Psoas muscle (tissue), 8 donors: ENCODE measurements around the gene PPM1H. TPM values are rescaled to one million over a fixed set of nuclear protein-coding genes. Genes with fewer than 3 reads are reported as not detected.

Experiments
- ATAC-seq, 4 donors: fragments of 200-7000 bp; cut with Tn5 transposase; one replicate each; pipeline ENCODE4 v1.9.1; 2020; ENCODE audit warnings: moderate library complexity in 3 of 4, mild to moderate bottlenecking in 2 of 4
- DNase-seq, 2 donors: peaks; one replicate each; pipeline ENCODE4 v3.0.0-alpha.2; 2020
- H3K27ac ChIP-seq: fragments of 200-600 bp; one replicate; pipeline ENCODE4 v1.8.0; 2022
- H3K27me3 ChIP-seq, 3 donors: fragments of 200-600 bp in 1 of 3; one replicate each; pipeline versions ENCODE4 v1.6.1 to v1.8.0; 2013 to 2022; ENCODE audit warnings: low read length in 2 of 3, mild to moderate bottlenecking in 2 of 3, moderate library complexity in 1 of 3; ENCODE audit not compliant: insufficient read depth in 3 of 3
- H3K36me3 ChIP-seq, 2 donors: fragments of 200-600 bp in 1 of 2; one replicate each; pipeline versions ENCODE4 v1.6.1 to v1.8.0; 2013 to 2022; ENCODE audit warnings: low read depth in 1 of 2, mild to moderate bottlenecking in 1 of 2, moderate library complexity in 1 of 2; ENCODE audit not compliant: insufficient read depth in 1 of 2
- H3K4me1 ChIP-seq: fragments of 200-600 bp; one replicate; pipeline ENCODE4 v1.8.0; 2022
- H3K4me3 ChIP-seq: fragments of 200-600 bp; one replicate; pipeline ENCODE4 v1.8.0; 2022; ENCODE audit warnings: mild to moderate bottlenecking
- H3K9me3 ChIP-seq: fragments of 200-600 bp; one replicate; pipeline ENCODE4 v1.8.0; 2022
- WGBS, 3 donors: extraction: QIAGEN DNeasy Blood & Tissue Kit; methylation state at CpG; one replicate each; pipeline versions ENCODE4 v1.1.6 to v1.1.7; 2013; 5-methylcytosine and 5-hydroxymethylcytosine counted together
- intact Hi-C, 2 donors: fragments of 100-400 bp; cut with DNase I; formaldehyde crosslinking; loops; one replicate each; pipeline versions ENCODE4 v1.11.0 to v1.14.2; 2022
- polyA plus RNA-seq, 3 donors: library from polyadenylated mRNA; stranded (reverse); fragments of 200-250 nt; gene quantifications; one replicate each; pipeline ENCODE4 v1.2.3, GENCODE V29; 2013
- total RNA-seq, 4 donors: library from RNA; stranded (reverse); fragmentation: NEBNext Ultra II Directional in 2 of 4; extraction: Animal tissue kit (Norgen Biotek cat#: 25700) in 2 of 4; gene quantifications; one replicate each; pipeline versions ENCODE4 v1.2.1 to v1.2.4, GENCODE V29; 2021 to 2023
- TF ChIP-seq, protein P1 (sequence below): fragments of 200-600 bp; IDR thresholded peaks from one replicate; pipeline ENCODE4 v1.8.0; 2022; ENCODE audit warnings: antibody characterized with exemption
- donor health status: healthy with polysubstance abuse.
- donor health status: DM: no; HTN: no; CAD: no; lungs with moderate emphysema.
- donor health status: Bipolar disorder and iron deficiency.
- donor health status: healthy.
- donor health status: DM: yes; HTN: yes; CAD: no.
- donor health status: DM: no; HTN: no; CAD: no.
- donor health status: DM: no; HTN: no; CAD: no.
- donor health status: DM: yes; HTN: yes; CAD: no.

PPM1H gene
- total and polyA plus RNA-seq, 7 donors: 0.65 to 4.3 (median 1.8) TPM

DNA sequence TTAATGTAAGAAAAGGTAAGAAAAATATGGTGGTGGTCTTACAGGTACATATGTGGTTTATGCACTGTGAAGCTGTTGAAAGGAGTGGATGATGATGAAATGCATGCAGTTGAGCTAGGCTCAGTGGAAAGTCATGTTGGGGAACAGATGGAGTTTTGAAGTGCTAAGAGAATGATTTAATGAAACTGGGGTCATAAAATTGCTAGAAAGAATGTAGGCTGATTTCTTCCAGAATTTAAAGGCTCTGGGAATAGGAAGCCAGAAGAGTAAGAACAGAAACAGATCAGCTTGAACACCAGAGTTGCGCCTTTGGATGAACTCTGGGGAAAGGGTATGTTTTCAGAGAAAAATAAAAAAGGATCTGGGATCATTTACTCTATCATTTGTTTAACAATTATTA, 321.9 kb downstream of the PPM1H start:
- Histone ChIP-seq H3K27ac (no peak overlapping the region), H3K4me1 (no peaks in the 10 kb centered on the region), H3K36me3 (peaks cover 0 to 3% of the 10 kb centered on the region in 2 donors), H3K27me3 (no peaks in the 10 kb centered on the region), H3K4me3 (no peak overlapping the region), H3K9me3 (no peaks in the 10 kb centered on the region)
- 85 to 100% (median 95%) methylated on average over 1 of the region's 1 CpG for WGBS, 3 donors
- intact Hi-C loops: no loop called here
- no peak for DNase-seq
- TF ChIP-seq, protein P1, sequence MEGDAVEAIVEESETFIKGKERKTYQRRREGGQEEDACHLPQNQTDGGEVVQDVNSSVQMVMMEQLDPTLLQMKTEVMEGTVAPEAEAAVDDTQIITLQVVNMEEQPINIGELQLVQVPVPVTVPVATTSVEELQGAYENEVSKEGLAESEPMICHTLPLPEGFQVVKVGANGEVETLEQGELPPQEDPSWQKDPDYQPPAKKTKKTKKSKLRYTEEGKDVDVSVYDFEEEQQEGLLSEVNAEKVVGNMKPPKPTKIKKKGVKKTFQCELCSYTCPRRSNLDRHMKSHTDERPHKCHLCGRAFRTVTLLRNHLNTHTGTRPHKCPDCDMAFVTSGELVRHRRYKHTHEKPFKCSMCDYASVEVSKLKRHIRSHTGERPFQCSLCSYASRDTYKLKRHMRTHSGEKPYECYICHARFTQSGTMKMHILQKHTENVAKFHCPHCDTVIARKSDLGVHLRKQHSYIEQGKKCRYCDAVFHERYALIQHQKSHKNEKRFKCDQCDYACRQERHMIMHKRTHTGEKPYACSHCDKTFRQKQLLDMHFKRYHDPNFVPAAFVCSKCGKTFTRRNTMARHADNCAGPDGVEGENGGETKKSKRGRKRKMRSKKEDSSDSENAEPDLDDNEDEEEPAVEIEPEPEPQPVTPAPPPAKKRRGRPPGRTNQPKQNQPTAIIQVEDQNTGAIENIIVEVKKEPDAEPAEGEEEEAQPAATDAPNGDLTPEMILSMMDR: no peak
- ATAC-seq: no peak

DNA sequence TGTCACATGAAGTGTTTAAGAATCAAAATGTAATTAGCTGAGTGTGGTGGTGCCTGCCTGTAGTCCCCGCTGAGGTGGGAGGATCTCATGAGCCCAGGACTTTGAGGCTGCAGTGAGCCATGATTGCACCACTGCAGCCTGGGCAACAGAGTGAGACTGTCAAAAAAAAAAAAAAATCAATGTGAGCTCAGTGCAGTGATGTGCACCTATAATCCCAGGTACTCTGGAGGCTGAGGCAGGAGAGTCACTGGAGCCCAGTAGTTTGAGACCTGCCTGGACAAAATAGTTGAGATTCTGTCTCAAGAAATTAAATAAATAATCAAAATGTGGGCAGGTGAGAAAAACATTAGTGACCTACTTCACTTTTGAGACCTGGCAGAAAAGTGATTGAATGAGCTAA, 328.3 kb downstream of the PPM1H start:
- no peaks in the 10 kb centered on the region for H3K27me3 ChIP-seq
- no peak overlapping the region for H3K4me3 ChIP-seq
- no peak for ATAC-seq
- DNase-seq: no peak
- H3K4me1 ChIP-seq: peaks cover 24% of the 10 kb centered on the region
- 96 to 100% (median 100%) methylated on average over 1 of the region's 1 CpG for WGBS, 3 donors
- TF ChIP-seq, protein P1: no peak
- intact Hi-C loops: no loop called here
- H3K9me3 ChIP-seq: no peaks in the 10 kb centered on the region
- H3K27ac ChIP-seq: no peak overlapping the region
- no peaks in the 10 kb centered on the region for H3K36me3 ChIP-seq

DNA sequence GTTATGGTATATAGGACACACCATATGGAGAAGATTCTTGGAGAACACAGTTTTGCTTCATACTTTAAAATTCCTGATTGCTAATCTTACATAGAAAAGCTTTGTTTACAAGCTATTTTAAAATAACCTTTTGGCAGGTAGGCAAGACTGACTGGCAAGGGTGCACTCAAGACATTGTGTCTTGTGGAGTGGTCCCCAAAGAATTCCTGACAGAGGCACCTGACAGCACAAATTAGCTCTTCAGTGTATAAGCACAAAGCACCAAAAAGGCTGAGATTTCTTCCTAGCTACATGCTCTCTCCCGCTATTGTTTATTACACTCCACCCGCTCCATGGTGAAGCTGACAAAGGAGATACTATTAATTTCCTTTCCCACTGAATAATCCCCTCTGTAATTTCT, 329.0 kb downstream of the PPM1H start:
- Histone ChIP-seq H3K27ac (no peak overlapping the region), H3K27me3 (no peaks in the 10 kb centered on the region), H3K4me1 (peaks cover 24% of the 10 kb centered on the region), H3K36me3 (no peaks in the 10 kb centered on the region), H3K9me3 (no peaks in the 10 kb centered on the region), H3K4me3 (no peak overlapping the region)
- no peak for ATAC-seq
- no peak for DNase-seq
- WGBS, 3 donors: 95 to 96% (median 95%) methylated on average over 2 of the region's 2 CpGs
- intact Hi-C loops: no loop called here
- TF ChIP-seq, protein P1: no peak

DNA sequence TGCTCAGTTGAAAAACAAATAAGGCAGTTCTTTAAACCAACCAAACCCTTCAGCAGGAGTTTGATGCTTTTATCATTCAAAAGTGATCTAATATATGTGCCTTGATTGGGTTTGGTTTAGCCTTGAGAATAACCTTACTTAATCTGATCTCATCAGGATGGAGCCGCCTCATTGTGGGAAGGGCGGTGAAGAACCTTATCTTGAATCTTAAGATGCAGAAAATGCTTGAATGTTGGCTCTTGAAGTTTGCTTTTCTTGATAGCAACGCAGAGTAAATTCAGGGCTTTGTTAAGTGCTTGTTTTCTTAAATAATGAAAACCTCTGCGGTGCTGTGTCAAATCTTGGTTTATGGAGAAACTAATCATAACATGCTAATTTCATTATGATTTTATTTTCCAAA, 330.1 kb downstream of the PPM1H start:
- peak overlapping the region; percentile 90 for H3K4me3 ChIP-seq
- DNase-seq (no peak), ATAC-seq (no peak)
- WGBS, 3 donors: 41 to 45% (median 42%) methylated on average over 4 of the region's 4 CpGs
- no peaks in the 10 kb centered on the region for H3K27me3 ChIP-seq
- peaks cover 24% of the 10 kb centered on the region for H3K4me1 ChIP-seq
- intact Hi-C loops: loop anchor here (5.0 kb wide), 1 partner anchor 187 kb away; no protein-coding TSS in a partner anchor
- no peaks in the 10 kb centered on the region for H3K9me3 ChIP-seq
- no peaks in the 10 kb centered on the region for H3K36me3 ChIP-seq
- H3K27ac ChIP-seq: peak overlapping the region; percentile 25
- TF ChIP-seq, protein P1: no peak

DNA sequence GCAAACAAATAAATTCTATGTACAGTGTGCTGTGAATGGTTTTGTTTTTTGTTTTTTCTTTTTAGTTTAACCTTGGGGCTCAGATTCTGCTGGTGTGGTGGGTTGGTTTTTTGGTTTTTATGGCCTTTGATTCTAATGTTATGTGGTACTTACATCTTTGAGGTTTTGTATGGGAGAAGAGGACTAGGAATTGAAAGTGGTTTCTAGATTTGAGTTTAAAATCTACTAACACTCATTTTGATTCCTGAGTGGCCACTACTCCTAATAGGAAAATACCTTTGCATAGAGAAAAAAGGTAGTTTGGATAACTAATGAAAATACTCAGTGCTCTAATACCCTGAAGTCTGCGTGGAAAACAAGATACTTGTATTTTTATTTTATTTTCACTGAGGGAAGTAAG, 330.6 kb downstream of the PPM1H start:
- ATAC-seq (no peak), DNase-seq (no peak)
- Histone ChIP-seq H3K27me3 (no peaks in the 10 kb centered on the region), H3K27ac (peak overlapping the region; percentile 25), H3K9me3 (no peaks in the 10 kb centered on the region), H3K4me3 (peak overlapping the region; percentile 90), H3K4me1 (peaks cover 24% of the 10 kb centered on the region), H3K36me3 (no peaks in the 10 kb centered on the region)
- WGBS, 3 donors: 50 to 52% (median 51%) methylated on average over 1 of the region's 1 CpG
- TF ChIP-seq, protein P1: no peak
- intact Hi-C loops: loop anchor here (5.0 kb wide), 1 partner anchor 188 kb away; no protein-coding TSS in a partner anchor
